Measurements from ENCODE around the gene CALHM5.

- TF ChIP-seq CTCF (IDR thresholded peaks at IDR 0.05; ENCODE audit: insufficient read depth, low read depth, low read length) = no peak
- TF ChIP-seq EZH2 (IDR thresholded peaks at IDR 0.05; ENCODE audit: insufficient read depth, low read length) = no peak
Observed at GRCh38 chr6:116563830-116564229, 52.4 kb downstream of the CALHM5 start.
